Neural cell (in vitro differentiated cells): ENCODE measurements around the gene PLCXD3. TPM values are rescaled to one million over a fixed set of nuclear protein-coding genes. Genes with fewer than 3 reads are reported as not detected.

Experiments used
- H2AFZ ChIP-seq: fragments of 200-600, 300-800 bp; sonication (generic), shearing (Covaris generic); 2 replicates; pipeline ENCODE4 v1.6.0; 2014; ENCODE audit warnings: low read depth, mild to moderate bottlenecking, antibody characterized with exemption, low read length, moderate library complexity
- H3F3A ChIP-seq: fragments of 200-600 bp; shearing (Covaris generic); 2 replicates; pipeline ENCODE4 v1.6.1; 2016; ENCODE audit warnings: mild to moderate bottlenecking, moderate library complexity, mixed read lengths, antibody characterized with exemption, low read length; ENCODE audit not compliant: insufficient read depth, poor library complexity, severe bottlenecking
- H3K27ac ChIP-seq: fragments of 200-600, 300-800 bp; sonication (generic), shearing (Covaris generic); 2 replicates; pipeline ENCODE4 v1.5.1; 2014; ENCODE audit warnings: mild to moderate bottlenecking, low read length, moderate library complexity
- H3K27me3 ChIP-seq: fragments of 300-800, 200-600 bp; sonication (generic), shearing (Covaris generic); 2 replicates; pipeline ENCODE4 v1.6.0; 2014; ENCODE audit warnings: mild to moderate bottlenecking, low read depth, low read length, moderate library complexity; ENCODE audit not compliant: insufficient read depth
- H3K36me3 ChIP-seq: fragments of 300-800, 200-600 bp; sonication (generic), shearing (Covaris generic); 2 replicates; pipeline ENCODE4 v1.5.1; 2014; ENCODE audit warnings: mild to moderate bottlenecking, antibody characterized with exemption, low read length, moderate library complexity; ENCODE audit not compliant: insufficient read depth
- H3K4me2 ChIP-seq: fragments of 300-800, 200-600 bp; sonication (generic), shearing (Covaris generic); 2 replicates; pipeline ENCODE4 v1.6.0; 2014; ENCODE audit warnings: mild to moderate bottlenecking, low read length
- H3K4me3 ChIP-seq: fragments of 300-800, 200-600 bp; sonication (generic), shearing (Covaris generic); 2 replicates; pipeline ENCODE4 v1.5.1; 2014; ENCODE audit warnings: mild to moderate bottlenecking, low read length, moderate library complexity
- H3K79me2 ChIP-seq: fragments of 200-600 bp; shearing (Covaris generic); replicated peaks from 2 replicates; pipeline ENCODE4 v1.6.0; 2014; ENCODE audit warnings: mild to moderate bottlenecking, low read length, moderate library complexity; ENCODE audit not compliant: insufficient read depth
- H3K9ac ChIP-seq: fragments of 300-800, 200-600 bp; sonication (generic), shearing (Covaris generic); 2 replicates; pipeline ENCODE4 v1.6.1; 2016; ENCODE audit warnings: mild to moderate bottlenecking, low read length, mixed read lengths
- H3K9me2 ChIP-seq: fragments of 200-600 bp; shearing (Covaris generic); 2 replicates; pipeline ENCODE4 v1.6.1; 2016; ENCODE audit warnings: mild to moderate bottlenecking, low read length, mixed read lengths; ENCODE audit not compliant: insufficient read depth
- H3K9me3 ChIP-seq: fragments of 200-600, 300-800 bp; sonication (generic), shearing (Covaris generic); 2 replicates; pipeline ENCODE4 v1.6.1; 2016; ENCODE audit warnings: mild to moderate bottlenecking, mixed run types, low read length, moderate library complexity, mixed read lengths
- H4K20me1 ChIP-seq: fragments of 200-600 bp; shearing (Covaris generic); 2 replicates; pipeline ENCODE4 v1.6.1; 2016; ENCODE audit warnings: mild to moderate bottlenecking, mixed run types; ENCODE audit not compliant: insufficient read depth
- CTCF ChIP-seq: fragments of 450-650 bp; IDR thresholded peaks from 2 replicates; pipeline ENCODE4 v1.5.1; 2014; ENCODE audit warnings: antibody characterized with exemption, mild to moderate bottlenecking, moderate library complexity; ENCODE audit not compliant: poor library complexity, severe bottlenecking
- EP300 ChIP-seq: fragments of 450-650 bp; conservative IDR thresholded peaks from 2 replicates; pipeline ENCODE4 v1.6.1; 2014; ENCODE audit warnings: antibody characterized with exemption, mild to moderate bottlenecking, moderate library complexity; ENCODE audit not compliant: poor library complexity, severe bottlenecking
- EZH2 ChIP-seq: fragments of 200-600, 300-800 bp; shearing (Covaris generic), sonication (generic); IDR thresholded peaks from 2 replicates; pipeline ENCODE4 v1.6.1; 2014; ENCODE audit warnings: antibody characterized with exemption, low read length, borderline replicate concordance, mild to moderate bottlenecking; ENCODE audit not compliant: insufficient read depth, poor library complexity, severe bottlenecking
- MXI1 ChIP-seq: fragments of 450-650 bp; conservative IDR thresholded peaks from 2 replicates; pipeline ENCODE4 v1.6.1; 2014; ENCODE audit warnings: antibody characterized with exemption, mild to moderate bottlenecking; ENCODE audit not compliant: poor library complexity, severe bottlenecking
- POLR2AphosphoS5 ChIP-seq: IDR thresholded peaks from 2 replicates; pipeline ENCODE4 v1.6.1; 2012
- RAD21 ChIP-seq: fragments of 450-650 bp; conservative IDR thresholded peaks from 2 replicates; pipeline ENCODE4 v1.6.1; 2014; ENCODE audit warnings: antibody characterized with exemption, mild to moderate bottlenecking, moderate library complexity
- REST ChIP-seq: IDR thresholded peaks from 2 replicates; pipeline ENCODE4 v1.6.1; 2012; ENCODE audit warnings: borderline replicate concordance
- SMC3 ChIP-seq: fragments of 450-650 bp; conservative IDR thresholded peaks from 2 replicates; pipeline ENCODE4 v1.6.1; 2014; ENCODE audit warnings: antibody characterized with exemption, mild to moderate bottlenecking, moderate library complexity; ENCODE audit not compliant: poor library complexity
- TAF1 ChIP-seq: IDR thresholded peaks from 2 replicates; pipeline ENCODE4 v1.6.1; 2012; ENCODE audit warnings: low read depth
- polyA plus RNA-seq: library from polyadenylated mRNA; depleted of rRNA; stranded (reverse); fragments of >200 nt; gene quantifications from 2 replicates; pipeline ENCODE4 v1.2.3, GENCODE V29; 2014

PLCXD3 gene
- polyA plus RNA-seq, 1 donor from 2014 or later, result 6.6 TPM

- H2AFZ ChIP-seq, result no peak overlapping the region
- H3K79me2 ChIP-seq, result no peaks in the 10 kb centered on the region
- no peaks in the 10 kb centered on the region for H4K20me1 ChIP-seq
- no peak overlapping the region for H3K4me3 ChIP-seq
- no peak for TF ChIP-seq REST
- TF ChIP-seq EP300, result no peak
- TF ChIP-seq SMC3, result peak; percentile 64
- peak; percentile 44 for TF ChIP-seq CTCF
- no peak for TF ChIP-seq EZH2
- no peak for TF ChIP-seq MXI1
- peak; percentile 57 for TF ChIP-seq RAD21
- no peaks in the 10 kb centered on the region for H3K9me3 ChIP-seq
- H3K27ac ChIP-seq, result no peak overlapping the region
- H3K27me3 ChIP-seq, result peaks cover 8% of the 10 kb centered on the region
- H3K36me3 ChIP-seq, result no peaks in the 10 kb centered on the region
- H3K9me2 ChIP-seq, result no peaks in the 10 kb centered on the region
- no peaks in the 10 kb centered on the region for H3F3A ChIP-seq
- H3K9ac ChIP-seq, result no peak overlapping the region
- no peak overlapping the region for H3K4me2 ChIP-seq
Measured at GRCh38 chr5:41519801-41520200, 9.4 kb upstream of the PLCXD3 start.

- H3K9ac ChIP-seq, result no peak overlapping the region
- no peaks in the 10 kb centered on the region for H3K79me2 ChIP-seq
- H3K36me3 ChIP-seq, result no peaks in the 10 kb centered on the region
- peaks cover 8% of the 10 kb centered on the region for H3K27me3 ChIP-seq
- H3K4me3 ChIP-seq, result no peak overlapping the region
- no peaks in the 10 kb centered on the region for H3K9me2 ChIP-seq
- no peak overlapping the region for H2AFZ ChIP-seq
- no peaks in the 10 kb centered on the region for H3F3A ChIP-seq
- no peak overlapping the region for H3K4me2 ChIP-seq
- H4K20me1 ChIP-seq, result no peaks in the 10 kb centered on the region
- H3K9me3 ChIP-seq, result no peaks in the 10 kb centered on the region
- no peak for TF ChIP-seq MXI1
- no peak for TF ChIP-seq CTCF
- no peak for TF ChIP-seq EZH2
- no peak for TF ChIP-seq REST
- no peak for TF ChIP-seq SMC3
- TF ChIP-seq TAF1, result no peak
- TF ChIP-seq EP300, result no peak
- no peak for TF ChIP-seq RAD21
- TF ChIP-seq POLR2AphosphoS5, result no peak
- H3K27ac ChIP-seq, result no peak overlapping the region
Measured at GRCh38 chr5:41517909-41518308, 7.5 kb upstream of the PLCXD3 start.
